SK-N-SH (cell line): ENCODE data around the gene PPP3CA. TPM values are rescaled to one million over a fixed set of nuclear protein-coding genes. Genes with fewer than 3 reads are reported as not detected.
A peak's percentile ranks its signal among the peaks of the same experiment; 100 is the strongest.

Source experiments
- CTCF ChIA-PET: fragments of 300-600, 350-600 bp; formaldehyde crosslinking; extraction: SDS; loops from one replicate; lab custom pipeline; 2021; lab: Yijun Ruan, JAX
- POLR2A ChIA-PET: fragments of 350-600 bp; sonication (Branson Sonifier 250); formaldehyde crosslinking; extraction: SDS; loops from one replicate; lab custom pipeline; 2020; ENCODE audit warnings: antibody characterized with exemption, inconsistent platforms; lab: Yijun Ruan, JAX
- DNase-seq: peaks from one replicate; pipeline ENCODE4 v3.0.0; 2012
- H2AFZ ChIP-seq: fragments of 200-600 bp; sonication (generic); 2 replicates; pipeline ENCODE4 v1.8.1; 2016; ENCODE audit warnings: antibody characterized with exemption, mild to moderate bottlenecking, low read depth
- H3F3A ChIP-seq: fragments of 200-600 bp; sonication (generic); replicated peaks from 2 replicates; pipeline ENCODE3; 2016; ENCODE audit warnings: antibody characterized with exemption, mild to moderate bottlenecking; ENCODE audit not compliant: insufficient read depth
- H3K27ac ChIP-seq, 2 experiments: fragments of 200-500 bp in 1 of 2; fragments of 200-600 bp in 1 of 2; sonication (Bioruptor generic) in 1 of 2; sonication (generic), shearing (Covaris generic) in 1 of 2; 2 replicates each; pipeline versions ENCODE4 v1.5.1 to v1.6.1; 2014 to 2016; ENCODE audit warnings: low read depth in 2 of 2, inconsistent platforms in 1 of 2, low read length in 1 of 2, mild to moderate bottlenecking in 1 of 2, mixed read lengths in 1 of 2
- H3K27me3 ChIP-seq: fragments of 200-600 bp; sonication (generic), shearing (Covaris generic); 2 replicates; pipeline ENCODE4 v1.6.1; 2016; ENCODE audit warnings: mixed run types; ENCODE audit not compliant: insufficient read depth
- H3K36me3 ChIP-seq, 2 experiments: fragments of 200-500 bp in 1 of 2; fragments of 200-600 bp in 1 of 2; sonication (Bioruptor generic) in 1 of 2; sonication (generic) in 1 of 2; replicated peaks in 1 of 2; 2 replicates each; pipeline versions ENCODE3 to v1.5.1; 2014 to 2016; ENCODE audit warnings: low read length in 1 of 2, mild to moderate bottlenecking in 1 of 2; ENCODE audit not compliant: insufficient read depth in 2 of 2, control insufficient read depth in 1 of 2
- H3K4me1 ChIP-seq, 2 experiments: fragments of 200-500 bp in 1 of 2; fragments of 200-600 bp in 1 of 2; sonication (Bioruptor generic) in 1 of 2; sonication (generic), shearing (Covaris generic) in 1 of 2; 2 replicates each; pipeline versions ENCODE4 v1.5.1 to v1.6.1; 2014 to 2016; ENCODE audit warnings: low read depth in 1 of 2, low read length in 1 of 2, mixed run types in 1 of 2; ENCODE audit not compliant: insufficient read depth in 2 of 2, control insufficient read depth in 1 of 2
- H3K4me2 ChIP-seq: fragments of 200-600 bp; sonication (generic), shearing (Covaris generic); 2 replicates; pipeline ENCODE4 v1.6.1; 2017; ENCODE audit warnings: mixed run types
- H3K4me3 ChIP-seq, 2 experiments: fragments of 200-500 bp in 1 of 2; fragments of 200-600 bp in 1 of 2; sonication (Bioruptor generic) in 1 of 2; sonication (generic), shearing (Covaris generic) in 1 of 2; 2 replicates each; pipeline versions ENCODE4 v1.5.1 to v1.8.1; 2014 to 2016; ENCODE audit warnings: low read depth in 2 of 2, inconsistent platforms in 1 of 2, low read length in 1 of 2, mild to moderate bottlenecking in 1 of 2, mixed read lengths in 1 of 2, moderate library complexity in 1 of 2
- H3K79me2 ChIP-seq: fragments of 200-600 bp; sonication (generic); 2 replicates; pipeline ENCODE4 v1.8.1; 2017; ENCODE audit warnings: mild to moderate bottlenecking; ENCODE audit not compliant: insufficient read depth
- H3K9ac ChIP-seq: fragments of 200-600 bp; sonication (generic); 2 replicates; pipeline ENCODE4 v1.6.1; 2017; ENCODE audit warnings: mixed run types
- H3K9me2 ChIP-seq: fragments of 200-600 bp; sonication (generic); 2 replicates; pipeline ENCODE4 v1.6.1; 2017; ENCODE audit warnings: mixed run types
- H3K9me3 ChIP-seq: fragments of 200-600 bp; sonication (generic); 2 replicates; pipeline ENCODE4 v1.6.1; 2017; ENCODE audit warnings: mixed run types, mild to moderate bottlenecking, moderate library complexity
- H4K20me1 ChIP-seq: fragments of 200-600 bp; sonication (generic); 2 replicates; pipeline ENCODE4 v1.6.1; 2017; ENCODE audit warnings: mild to moderate bottlenecking, mixed run types; ENCODE audit not compliant: insufficient read depth
- ELF1 ChIP-seq: IDR thresholded peaks from 2 replicates; pipeline ENCODE4 v1.4.0; 2012
- EP300 ChIP-seq, 2 experiments: IDR thresholded peaks; 2 replicates each; pipeline versions ENCODE4 v1.4.0 to v1.6.1; 2012; ENCODE audit warnings: borderline replicate concordance in 1 of 2, low read depth in 1 of 2, low read length in 1 of 2
- FOSL2 ChIP-seq: IDR thresholded peaks from 2 replicates; pipeline ENCODE4 v1.4.0; 2012; ENCODE audit warnings: low read depth, mild to moderate bottlenecking, moderate library complexity, borderline replicate concordance
- FOXJ3 ChIP-seq: sonication (generic); formaldehyde crosslinking; IDR thresholded peaks from 2 replicates; pipeline ENCODE4 v1.5.1; 2020; ENCODE audit warnings: mild to moderate bottlenecking, missing genetic modification reagents
- JUND ChIP-seq: IDR thresholded peaks from 2 replicates; pipeline ENCODE4 v1.4.0; 2012
- NRF1 ChIP-seq: IDR thresholded peaks from 2 replicates; pipeline ENCODE4 v1.6.1; 2012; ENCODE audit warnings: low read depth, mild to moderate bottlenecking, low read length
- PBX3 ChIP-seq: IDR thresholded peaks from 2 replicates; pipeline ENCODE4; 2012
- RXRA ChIP-seq: IDR thresholded peaks from 2 replicates; pipeline ENCODE4 v1.4.0; 2012; ENCODE audit warnings: low read depth, mild to moderate bottlenecking, borderline replicate concordance
- SIN3A ChIP-seq: IDR thresholded peaks from 2 replicates; pipeline ENCODE4 v1.6.1; 2012; ENCODE audit warnings: low read depth, mild to moderate bottlenecking, low read length, moderate library complexity, borderline replicate concordance
- TCF12 ChIP-seq: IDR thresholded peaks from 2 replicates; pipeline ENCODE4 v1.4.0; 2012
- TEAD4 ChIP-seq: IDR thresholded peaks from 2 replicates; pipeline ENCODE4 v1.4.0; 2012; ENCODE audit warnings: mild to moderate bottlenecking, borderline replicate concordance; ENCODE audit not compliant: insufficient read depth
- WGBS: methylation state at CpG from one replicate; pipeline ENCODE4 v1.1.6; 2017; ENCODE audit warnings: low lambda C conversion rate; 5-methylcytosine and 5-hydroxymethylcytosine counted together
- polyA plus RNA-seq, 3 experiments: library from polyadenylated mRNA; depleted of rRNA; stranded (reverse); fragments of >200 nt; gene quantifications; 2 replicates each; pipeline ENCODE4 v1.2.3, GENCODE V29; 2012

PPP3CA gene
- polyA plus RNA-seq, 1 of the 3 experiments (the other 2 are of a cell fraction), result 10.7 TPM

GRCh38 chr4:101393256-101393655 is 45.9 kb upstream of the PPP3CA start:
- Histone ChIP-seq H3K36me3 (no peaks in the 10 kb centered on the region), H3K27me3 (no peaks in the 10 kb centered on the region), H3K4me3 (no peak overlapping the region), H3K4me2 (no peak overlapping the region), H3K4me1 (no peaks in the 10 kb centered on the region), H3K27ac (no peak overlapping the region), H3F3A (no peaks in the 10 kb centered on the region), H2AFZ (no peak overlapping the region), H3K9me3 (peaks cover 6% of the 10 kb centered on the region; the same call in 1 of the 2 replicates), H3K9ac (no peak overlapping the region), H3K9me2 (no peaks in the 10 kb centered on the region), H3K79me2 (no peaks in the 10 kb centered on the region), H4K20me1 (no peaks in the 10 kb centered on the region)
- TF ChIP-seq SIN3A, result no peak
- peak; percentile 45; the same call in 1 of the 2 replicates for TF ChIP-seq FOSL2
- peak; percentile 17; the same call in 1 of the 2 replicates for TF ChIP-seq TCF12
- TF ChIP-seq JUND, result 0 out of 2 replicates have a peak, but pooled peaks have one; percentile 22
- 25% methylated on average over 2 of the region's 2 CpGs for WGBS
- ChIA-PET CTCF (interaction anchor here (1.5 kb wide), 1 partner anchor 384 kb away, joined by 3 read pairs; no protein-coding TSS in a partner anchor), POLR2A (no interaction called here)
- DNase-seq, result no peak

DNA sequence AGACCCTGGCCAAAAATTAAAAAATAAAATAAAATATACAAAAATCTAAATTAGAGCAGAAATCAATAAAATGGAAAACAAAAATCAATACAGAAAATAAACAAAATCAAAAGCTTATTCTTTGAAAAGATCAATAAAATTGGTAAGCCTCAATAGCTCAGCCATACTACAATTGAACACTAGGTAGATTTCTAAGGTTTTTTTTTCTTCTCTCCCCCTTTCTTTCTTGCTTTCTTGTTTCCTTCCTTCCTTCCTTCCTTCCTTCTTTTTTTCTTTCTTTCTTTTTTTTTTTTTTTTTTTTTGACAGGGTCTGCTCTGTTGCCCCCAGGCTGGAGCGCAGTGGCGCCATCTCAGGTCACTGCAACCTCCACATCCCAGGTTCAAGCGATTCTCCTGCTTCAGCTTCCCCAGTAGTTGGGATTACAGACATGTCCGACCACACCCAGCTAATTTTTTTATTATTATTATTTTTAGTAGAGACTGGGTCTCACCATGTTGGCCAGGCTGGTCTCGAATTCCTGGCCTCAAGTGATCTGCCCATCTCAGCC is 23.4 kb upstream of the PPP3CA start:
- no peak overlapping the region for H3K4me3 ChIP-seq
- ChIA-PET CTCF (no interaction called here), POLR2A (no interaction called here)
- no peak overlapping the region for H2AFZ ChIP-seq
- no peaks in the 10 kb centered on the region for H4K20me1 ChIP-seq
- H3K9ac ChIP-seq, result no peak overlapping the region
- no peak for DNase-seq
- no peaks in the 10 kb centered on the region for H3K27me3 ChIP-seq
- H3K9me2 ChIP-seq, result no peaks in the 10 kb centered on the region
- H3K27ac ChIP-seq, result no peak overlapping the region
- no peak for TF ChIP-seq FOXJ3 (CRISPR knock-in tag)
- H3K9me3 ChIP-seq, result no peaks in the 10 kb centered on the region
- peaks cover 5% of the 10 kb centered on the region for H3F3A ChIP-seq
- H3K36me3 ChIP-seq, result no peaks in the 10 kb centered on the region
- H3K79me2 ChIP-seq, result no peaks in the 10 kb centered on the region
- no peak overlapping the region for H3K4me2 ChIP-seq
- no peaks in the 10 kb centered on the region for H3K4me1 ChIP-seq
- WGBS, result 90% methylated on average over 5 of the region's 5 CpGs

GRCh38 chr4:101367201-101367600 is 19.9 kb upstream of the PPP3CA start:
- Histone ChIP-seq H3K4me1 (no peaks in the 10 kb centered on the region), H3K4me2 (no peak overlapping the region; the same call in 1 of the 2 replicates), H3K4me3 (no peak overlapping the region), H3K27me3 (no peaks in the 10 kb centered on the region), H2AFZ (peak overlapping the region; percentile 66; the same call in 1 of the 2 replicates), H3K79me2 (no peaks in the 10 kb centered on the region), H3F3A (peaks cover 5% of the 10 kb centered on the region), H3K27ac (peak overlapping the region; percentile 31 to 73; a peak in 3 of 4 replicates), H4K20me1 (no peaks in the 10 kb centered on the region), H3K9me2 (no peaks in the 10 kb centered on the region), H3K9ac (peak overlapping the region; percentile 3; the same call in 1 of the 2 replicates), H3K9me3 (no peaks in the 10 kb centered on the region), H3K36me3 (peaks cover 0 to 4% of the 10 kb centered on the region in 2 experiments)
- ChIA-PET POLR2A (no interaction called here), CTCF (no interaction called here)
- DNase-seq, result no peak
- TF ChIP-seq FOSL2 (peak; percentile 73), TCF12 (peak; percentile 61), PBX3 (peak; percentile 58), ELF1 (no peak), JUND (peak; percentile 72), NRF1 (no peak), EP300 (IDR thresholded peaks at IDR 0.05; ENCODE audit: borderline replicate concordance in 1 of 2, low read depth in 1 of 2, low read length in 1 of 2) (peak in 1 of 2 experiments; percentile 60; a peak in 1 of 4 replicates), RXRA (peak; percentile 46; the same call in 1 of the 2 replicates), TEAD4 (peak; percentile 73; the same call in 1 of the 2 replicates)
- 9% methylated on average over 1 of the region's 1 CpG for WGBS
